T-cell (primary cell): Measurements from ENCODE around the gene ABCA13. TPM values are rescaled to one million over a fixed set of nuclear protein-coding genes. Genes with fewer than 3 reads are reported as not detected.

Experiments used
- ATAC-seq, 4 experiments: fragments of 200-7000 bp in 3 of 4; fragments of 150-1000 bp in 1 of 4; cut with Tn5 transposase; replicated peaks in 1 of 4; 1 replicate in 3 of 4; 2 replicates in 1 of 4; pipeline ENCODE4 v1.10.0; 2021; ENCODE audit warnings: moderate library complexity in 3 of 4, mild to moderate bottlenecking in 2 of 4, moderate number of reproducible peaks in 1 of 4
- CTCF ChIA-PET, 2 donors: fragments of 300-600 bp; sonication (Branson Sonifier 250); formaldehyde crosslinking; loops; one replicate each; lab custom pipeline; 2022; ENCODE audit warnings: antibody characterized with exemption in 2 of 2; lab: Charles Lee
- POLR2A ChIA-PET, 2 donors: fragments of 300-600 bp; sonication (Branson Sonifier 250); formaldehyde crosslinking; loops; one replicate each; lab custom pipeline; 2022; ENCODE audit warnings: antibody characterized with exemption in 2 of 2; lab: Charles Lee
- DNase-seq, 35 experiments: peaks; one replicate each; pipeline versions ENCODE4 v3.0.0 to v3.0.0-alpha.2; 2013 to 2023
- H3K27ac ChIP-seq: one replicate; pipeline ENCODE4 v1.5.1; 2013; ENCODE audit warnings: low read length
- H3K27me3 ChIP-seq, 2 experiments: replicated peaks in 1 of 2; 1 replicate in 1 of 2; 2 replicates in 1 of 2; pipeline versions ENCODE4 v1.6.1 to v1.7.0; 2013; ENCODE audit warnings: low read length in 1 of 2, mixed read lengths in 1 of 2; ENCODE audit not compliant: control insufficient read depth in 2 of 2, insufficient read depth in 2 of 2; ENCODE audit errors: extremely low read depth in 1 of 2
- H3K36me3 ChIP-seq, 2 donors: 1 replicate in 1 of 2; 2 replicates in 1 of 2; pipeline versions ENCODE4 v1.6.1 to v1.7.0; 2013; ENCODE audit warnings: low read length in 1 of 2; ENCODE audit not compliant: control insufficient read depth in 2 of 2, insufficient read depth in 1 of 2; ENCODE audit errors: extremely low read depth in 1 of 2
- H3K4me1 ChIP-seq, 2 experiments: 1 replicate in 1 of 2; 2 replicates in 1 of 2; pipeline versions ENCODE4 v1.6.1 to v1.7.0; 2013; ENCODE audit warnings: low read length in 2 of 2, mixed read lengths in 1 of 2; ENCODE audit not compliant: insufficient read depth in 2 of 2, control insufficient read depth in 1 of 2; ENCODE audit errors: extremely low read depth in 1 of 2
- H3K4me3 ChIP-seq, 2 donors: 1 replicate in 1 of 2; 2 replicates in 1 of 2; pipeline versions ENCODE4 v1.5.1 to v1.7.0; 2013; ENCODE audit warnings: mild to moderate bottlenecking in 2 of 2, low read length in 1 of 2, moderate library complexity in 1 of 2; ENCODE audit not compliant: control insufficient read depth in 1 of 2; ENCODE audit errors: extremely low read depth in 1 of 2
- H3K9me3 ChIP-seq: 2 replicates; pipeline ENCODE4 v1.7.0; 2013
- H3K27ac Mint-ChIP-seq, 2 donors: one replicate each; pipeline ENCODE4 v1.8.0; 2020 to 2021; ENCODE audit warnings: mild to moderate bottlenecking in 2 of 2, mixed read lengths in 2 of 2
- H3K27me3 Mint-ChIP-seq, 2 donors: one replicate each; pipeline ENCODE4 v1.8.0; 2021 to 2022; ENCODE audit warnings: mixed read lengths in 2 of 2
- H3K36me3 Mint-ChIP-seq: one replicate; pipeline ENCODE4 v1.8.0; 2021; ENCODE audit warnings: mixed read lengths
- H3K4me1 Mint-ChIP-seq, 3 donors: one replicate each; pipeline ENCODE4 v1.8.0; 2020 to 2022; ENCODE audit warnings: mixed read lengths in 3 of 3, mild to moderate bottlenecking in 1 of 3
- H3K4me3 Mint-ChIP-seq, 3 donors: one replicate each; pipeline ENCODE4 v1.8.0; 2020 to 2022; ENCODE audit warnings: mild to moderate bottlenecking in 3 of 3, mixed read lengths in 3 of 3, moderate library complexity in 3 of 3
- H3K9me3 Mint-ChIP-seq, 3 donors: one replicate each; pipeline ENCODE4 v1.8.0; 2020 to 2022; ENCODE audit warnings: mixed read lengths in 3 of 3
- WGBS: methylation state at CpG from one replicate; pipeline ENCODE4 v1.1.5; 2013; ENCODE audit warnings: missing lambda C conversion rate; ENCODE audit not compliant: insufficient coverage; 5-methylcytosine and 5-hydroxymethylcytosine counted together
- total RNA-seq, 35 experiments: library from RNA in 6 of 35; stranded (reverse) in 6 of 35; fragments of 120-200 nt in 1 of 35; gene quantifications; one replicate each; pipeline versions ENCODE4 v1.2.1 to v1.2.4 and lab custom pipeline; 2013 to 2026

Gene ABCA13
- total RNA-seq, 5 donors from 2014 or later (not counting 1 experiment from before 2014, with no cell fraction given): 0.22 TPM; not detected in 4

DNA sequence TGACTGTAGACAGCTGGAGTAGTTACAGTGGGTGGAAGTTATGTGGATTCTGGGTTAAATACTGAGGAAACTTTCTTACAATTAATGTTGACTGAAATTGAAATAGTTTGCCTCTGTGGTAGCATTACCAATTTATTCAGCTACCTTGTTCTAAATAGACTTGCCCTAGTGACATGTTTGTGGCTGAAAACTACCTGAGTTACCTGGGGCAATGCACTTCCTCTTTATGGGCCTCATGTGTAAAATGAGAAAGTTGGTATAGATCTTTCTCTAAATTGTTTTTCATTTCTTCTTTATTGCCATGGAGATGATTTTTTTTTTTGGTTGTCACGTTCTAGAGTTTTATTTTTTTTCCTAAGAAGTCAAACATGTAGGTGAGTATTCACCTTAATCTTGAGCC, 500.4 kb downstream of the ABCA13 start:
- Histone ChIP-seq H3K4me3 (no peak overlapping the region), H3K4me1 (no peaks in the 10 kb centered on the region), H3K27me3 (no peaks in the 10 kb centered on the region), H3K36me3 (no peaks in the 10 kb centered on the region), H3K27ac (no peak overlapping the region), H3K9me3 (no peaks in the 10 kb centered on the region)
- peaks cover 7 to 15% (median 15%) of the 10 kb centered on the region in 3 donors for H3K9me3 Mint-ChIP-seq
- no peaks in the 10 kb centered on the region for H3K36me3 Mint-ChIP-seq
- no peak overlapping the region for H3K27ac Mint-ChIP-seq
- no peak for ATAC-seq
- no peak overlapping the region for H3K4me3 Mint-ChIP-seq
- POLR2A ChIA-PET: no interaction called here
- no peak for DNase-seq
- WGBS: no CpG with 5 or more reads among the region's 1 CpG
- CTCF ChIA-PET: no interaction called here
- H3K27me3 Mint-ChIP-seq: no peaks in the 10 kb centered on the region
- H3K4me1 Mint-ChIP-seq: no peaks in the 10 kb centered on the region

DNA sequence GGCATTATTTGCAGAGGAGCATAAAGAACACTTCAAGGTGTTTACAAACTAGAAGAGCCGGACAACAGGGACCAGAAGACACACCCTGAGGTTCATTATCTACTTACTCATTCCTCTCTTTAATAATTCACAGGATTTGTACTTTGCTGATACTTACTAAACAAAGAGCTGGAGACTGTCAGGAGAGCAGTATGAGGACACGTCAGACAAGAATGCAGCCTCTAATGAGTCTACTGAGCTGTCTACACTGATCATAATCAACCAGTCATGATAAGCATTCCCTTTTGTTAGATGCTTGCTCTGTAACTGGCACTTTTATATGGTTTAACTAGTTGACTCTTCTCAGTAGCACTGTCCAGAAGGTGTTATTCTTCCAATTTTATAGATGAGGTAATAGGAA, 509.7 kb downstream of the ABCA13 start:
- Mint-ChIP-seq H3K4me1 (no peaks in the 10 kb centered on the region), H3K27me3 (no peaks in the 10 kb centered on the region), H3K36me3 (no peaks in the 10 kb centered on the region), H3K4me3 (no peak overlapping the region), H3K9me3 (peaks cover 0 to 1% (median 0%) of the 10 kb centered on the region in 3 donors), H3K27ac (no peak overlapping the region)
- CTCF ChIA-PET: no interaction called here
- Histone ChIP-seq H3K27me3 (no peaks in the 10 kb centered on the region), H3K4me3 (no peak overlapping the region), H3K36me3 (no peaks in the 10 kb centered on the region), H3K4me1 (no peaks in the 10 kb centered on the region), H3K9me3 (no peaks in the 10 kb centered on the region), H3K27ac (no peak overlapping the region)
- ATAC-seq: no peak
- 86% methylated on average over 1 of the region's 2 CpGs for WGBS
- POLR2A ChIA-PET: no interaction called here
- DNase-seq: no peak

DNA sequence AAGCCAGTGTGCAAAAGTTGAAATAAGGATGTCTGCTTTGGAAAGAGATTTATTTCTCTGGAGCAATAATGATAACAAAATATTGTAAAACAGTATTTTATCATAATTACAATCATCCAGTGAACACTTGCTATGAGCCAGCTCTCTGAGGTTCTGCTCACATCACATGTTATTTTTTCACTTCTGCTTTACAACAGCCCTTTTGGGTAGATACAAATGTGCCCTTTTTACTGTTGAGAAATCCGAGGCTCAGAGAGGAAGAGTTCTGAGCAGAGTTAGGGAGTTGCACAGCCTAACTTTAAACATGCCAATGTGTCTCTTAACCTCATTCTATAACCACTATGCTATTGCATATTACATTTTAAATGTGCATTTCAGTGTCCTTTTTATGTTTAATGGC, 520.5 kb downstream of the ABCA13 start:
- Histone ChIP-seq H3K27me3 (no peaks in the 10 kb centered on the region), H3K4me1 (no peaks in the 10 kb centered on the region), H3K9me3 (no peaks in the 10 kb centered on the region), H3K27ac (no peak overlapping the region), H3K4me3 (no peak overlapping the region), H3K36me3 (no peaks in the 10 kb centered on the region)
- H3K36me3 Mint-ChIP-seq: no peaks in the 10 kb centered on the region
- CTCF ChIA-PET: no interaction called here
- no peaks in the 10 kb centered on the region for H3K27me3 Mint-ChIP-seq
- ATAC-seq (no peak), DNase-seq (no peak)
- H3K4me1 Mint-ChIP-seq: no peaks in the 10 kb centered on the region
- H3K4me3 Mint-ChIP-seq: no peak overlapping the region
- H3K9me3 Mint-ChIP-seq: peaks cover 0 to 7% (median 3%) of the 10 kb centered on the region in 3 donors
- H3K27ac Mint-ChIP-seq: no peak overlapping the region
- WGBS: no CpG with 5 or more reads among the region's 1 CpG
- POLR2A ChIA-PET: no interaction called here

Other genes starting within 250 kb of the ABCA13 start
- under 1 TPM; 0.30 to 0.76 (median 0.38) TPM for gene PKD1L1, start 223.0 kb upstream of the ABCA13 start, total RNA-seq
- gene HUS1, start 191.8 kb upstream of the ABCA13 start, total RNA-seq: 10 to 100 TPM; 56.9 to 71.0 (median 59.4) TPM
- under 1 TPM in 3 of 5 donors, not detected in 2; 0.55 to 0.90 (median 0.59) TPM for gene SUN3, start 142.4 kb upstream of the ABCA13 start, total RNA-seq
- gene C7orf57, start 135.9 kb upstream of the ABCA13 start, total RNA-seq: 1 to 10 TPM in 1 of 5 donors, under 1 TPM in 4; 0.18 to 2.0 (median 0.44) TPM
- gene UPP1, start 82.2 kb upstream of the ABCA13 start, total RNA-seq: 100 to 1,000 TPM in 3 of 5 donors, 10 to 100 TPM in 2; 77.7 to 227 (median 177) TPM